HepG2 (cell line): Measurements from ENCODE around the gene ATN1. TPM values are rescaled to one million over a fixed set of nuclear protein-coding genes. Genes with fewer than 3 reads are reported as not detected.

Experiments used
- ARNT2 ChIP-seq: sonication (generic); formaldehyde crosslinking; IDR thresholded peaks from 2 replicates; pipeline ENCODE4 v1.8.0; 2022; ENCODE audit warnings: mild to moderate bottlenecking, low read depth, missing genetic modification reagents, moderate library complexity
- ATF7-NPFF ChIP-seq: sonication (generic); formaldehyde crosslinking; IDR thresholded peaks from 2 replicates; pipeline ENCODE4 v1.8.1; 2023; ENCODE audit warnings: mild to moderate bottlenecking, low read depth, missing genetic modification reagents, moderate library complexity
- BCL6 ChIP-seq: IDR thresholded peaks from 2 replicates; pipeline ENCODE4 v1.6.1; 2016; ENCODE audit warnings: missing genetic modification reagents, missing compliant biosample characterization
- BORCS8-MEF2B ChIP-seq: sonication (generic); formaldehyde crosslinking; IDR thresholded peaks from 2 replicates; pipeline ENCODE4 v1.8.0; 2022; ENCODE audit warnings: mild to moderate bottlenecking, missing genetic modification reagents
- EHMT2 ChIP-seq: fragments of 200-600 bp; sonication (generic); IDR thresholded peaks from 2 replicates; pipeline ENCODE4 v1.7.0; 2017; ENCODE audit warnings: antibody characterized with exemption, low read depth, low read length, borderline replicate concordance
- ERF ChIP-seq: IDR thresholded peaks from 2 replicates; pipeline ENCODE4 v1.6.1; 2018; ENCODE audit warnings: missing biosample characterization, missing genetic modification reagents
- GATAD2A ChIP-seq: IDR thresholded peaks from 2 replicates; pipeline ENCODE4 v1.6.1; 2016
- HCFC1 ChIP-seq: fragments of 150-350 bp; IDR thresholded peaks from 2 replicates; pipeline ENCODE4 v1.6.1; 2014; ENCODE audit warnings: low read depth, low read length
- HDAC2 ChIP-seq: sonication (generic); formaldehyde crosslinking; IDR thresholded peaks from 2 replicates; pipeline ENCODE4 v1.4.0; 2020; ENCODE audit warnings: missing genetic modification reagents
- KDM4B ChIP-seq: sonication (generic); formaldehyde crosslinking; IDR thresholded peaks from 2 replicates; pipeline ENCODE4 v1.4.0; 2020; ENCODE audit warnings: missing genetic modification reagents
- KLF11 ChIP-seq: IDR thresholded peaks from 2 replicates; pipeline ENCODE4 v1.6.1; 2016; ENCODE audit warnings: missing compliant biosample characterization
- KLF16 ChIP-seq, 2 experiments: sonication (generic) in 1 of 2; formaldehyde crosslinking in 1 of 2; IDR thresholded peaks; 2 replicates each; pipeline versions ENCODE4 v1.6.1 to v1.8.0; 2016 to 2023; ENCODE audit warnings: missing genetic modification reagents in 2 of 2, missing compliant biosample characterization in 1 of 2
- MAF1 ChIP-seq: sonication (generic); formaldehyde crosslinking; IDR thresholded peaks from 2 replicates; pipeline ENCODE4 v1.5.0; 2020; ENCODE audit warnings: missing genetic modification reagents, borderline replicate concordance
- MTA1 ChIP-seq: sonication (generic); formaldehyde crosslinking; IDR thresholded peaks from 2 replicates; pipeline ENCODE4 v1.4.0; 2020; ENCODE audit warnings: missing genetic modification reagents, mild to moderate bottlenecking, borderline replicate concordance
- NR2C2 ChIP-seq: sonication (generic); formaldehyde crosslinking; IDR thresholded peaks from 2 replicates; pipeline ENCODE4 v1.4.0; 2020; ENCODE audit warnings: missing genetic modification reagents, mild to moderate bottlenecking, moderate library complexity, borderline replicate concordance
- PCBP2 ChIP-seq: fragments of 200-400 bp; formaldehyde crosslinking; optimal IDR thresholded peaks from 2 replicates; pipeline ENCODE3; 2018; ENCODE audit warnings: low read length, low read depth; ENCODE audit not compliant: poor library complexity, severe bottlenecking
- PHF20 ChIP-seq: sonication (generic); formaldehyde crosslinking; IDR thresholded peaks from 2 replicates; pipeline ENCODE4 v1.5.0; 2020; ENCODE audit warnings: mild to moderate bottlenecking, missing genetic modification reagents
- POLR2G ChIP-seq: fragments of 200-400 bp; formaldehyde crosslinking; IDR thresholded peaks from 2 replicates; pipeline ENCODE4 v1.6.1; 2018; ENCODE audit warnings: mild to moderate bottlenecking, low read depth, low read length, moderate library complexity
- RNF2 ChIP-seq: fragments of 450-650 bp; conservative IDR thresholded peaks from 2 replicates; pipeline ENCODE4 v1.6.1; 2016; ENCODE audit warnings: low read depth
- SP140L ChIP-seq: sonication (generic); formaldehyde crosslinking; IDR thresholded peaks from 2 replicates; pipeline ENCODE4 v1.4.0; 2020; ENCODE audit warnings: missing genetic modification reagents, borderline replicate concordance
- TARDBP ChIP-seq: sonication (generic); formaldehyde crosslinking; IDR thresholded peaks from 2 replicates; pipeline ENCODE4 v1.8.0; 2022; ENCODE audit warnings: mild to moderate bottlenecking, missing genetic modification reagents
- TEAD2 ChIP-seq: sonication (generic); formaldehyde crosslinking; IDR thresholded peaks from 2 replicates; pipeline ENCODE4 v1.9.0; 2021; ENCODE audit warnings: missing genetic modification reagents
- ZFP82 ChIP-seq: sonication (generic); formaldehyde crosslinking; IDR thresholded peaks from 2 replicates; pipeline ENCODE4 v1.5.1; 2020; ENCODE audit warnings: mild to moderate bottlenecking, missing genetic modification reagents, borderline replicate concordance
- ZNF143 ChIP-seq: sonication (generic); formaldehyde crosslinking; IDR thresholded peaks from 2 replicates; pipeline ENCODE4 v1.4.0; 2020; ENCODE audit warnings: missing genetic modification reagents
- ZNF160 ChIP-seq: sonication (generic); formaldehyde crosslinking; IDR thresholded peaks from 2 replicates; pipeline ENCODE4 v1.8.0; 2022; ENCODE audit warnings: mild to moderate bottlenecking, inconsistent platforms, missing genetic modification reagents
- ZNF530 ChIP-seq: sonication (generic); formaldehyde crosslinking; IDR thresholded peaks from 2 replicates; pipeline ENCODE4 v1.5.0; 2020; ENCODE audit warnings: low read depth, mild to moderate bottlenecking, missing genetic modification reagents
- ZNF589 ChIP-seq: sonication (generic); formaldehyde crosslinking; conservative IDR thresholded peaks from 2 replicates; pipeline ENCODE4 v1.8.0; 2022; ENCODE audit warnings: mild to moderate bottlenecking, moderate library complexity, missing genetic modification reagents
- ZNF619 ChIP-seq: sonication (generic); formaldehyde crosslinking; IDR thresholded peaks from 2 replicates; pipeline ENCODE4 v1.4.0; 2020; ENCODE audit warnings: mild to moderate bottlenecking, missing genetic modification reagents
- ZNF747 ChIP-seq: sonication (generic); formaldehyde crosslinking; IDR thresholded peaks from 2 replicates; pipeline ENCODE4 v1.8.1; 2023; ENCODE audit warnings: missing genetic modification reagents, mild to moderate bottlenecking, borderline replicate concordance
- ZNF839 ChIP-seq: sonication (generic); formaldehyde crosslinking; IDR thresholded peaks from 2 replicates; pipeline ENCODE4 v1.4.0; 2020; ENCODE audit warnings: missing genetic modification reagents, mild to moderate bottlenecking, borderline replicate concordance
- polyA plus RNA-seq, 8 experiments: library from polyadenylated mRNA; depleted of rRNA in 3 of 8; stranded (reverse) in 7 of 8; unstranded in 1 of 8; fragments of >200 nt; fragmentation: Illumina TruSeq in 4 of 8; extraction: Trizol in 4 of 8; gene quantifications; 2 replicates each; pipeline versions ENCODE4 v1.2.1 to v1.2.3, GENCODE V29; 2011 to 2016; ENCODE audit warnings: low read depth in 4 of 8, missing spikeins in 1 of 8, mixed read lengths in 1 of 8; ENCODE audit not compliant: insufficient read depth in 1 of 8
- total RNA-seq, 5 experiments: library from RNA; depleted of rRNA; stranded (reverse); fragments of >200 nt; fragmentation: Illumina TruSeq; extraction: Trizol; gene quantifications; 2 replicates each; pipeline ENCODE4 v1.2.3, GENCODE V29; 2016; ENCODE audit warnings: low read depth in 1 of 5
- TF ChIP-seq, protein P1 (sequence below): sonication (generic); formaldehyde crosslinking; conservative IDR thresholded peaks from 2 replicates; pipeline ENCODE4 v1.8.0; 2022; ENCODE audit warnings: missing genetic modification reagents

The ATN1 gene
- total and polyA plus RNA-seq, 2 of the 13 experiments (the other 11 are each of a cell fraction or from before 2014, with no cell fraction given), result 2.1 to 8.6 TPM

DNA sequence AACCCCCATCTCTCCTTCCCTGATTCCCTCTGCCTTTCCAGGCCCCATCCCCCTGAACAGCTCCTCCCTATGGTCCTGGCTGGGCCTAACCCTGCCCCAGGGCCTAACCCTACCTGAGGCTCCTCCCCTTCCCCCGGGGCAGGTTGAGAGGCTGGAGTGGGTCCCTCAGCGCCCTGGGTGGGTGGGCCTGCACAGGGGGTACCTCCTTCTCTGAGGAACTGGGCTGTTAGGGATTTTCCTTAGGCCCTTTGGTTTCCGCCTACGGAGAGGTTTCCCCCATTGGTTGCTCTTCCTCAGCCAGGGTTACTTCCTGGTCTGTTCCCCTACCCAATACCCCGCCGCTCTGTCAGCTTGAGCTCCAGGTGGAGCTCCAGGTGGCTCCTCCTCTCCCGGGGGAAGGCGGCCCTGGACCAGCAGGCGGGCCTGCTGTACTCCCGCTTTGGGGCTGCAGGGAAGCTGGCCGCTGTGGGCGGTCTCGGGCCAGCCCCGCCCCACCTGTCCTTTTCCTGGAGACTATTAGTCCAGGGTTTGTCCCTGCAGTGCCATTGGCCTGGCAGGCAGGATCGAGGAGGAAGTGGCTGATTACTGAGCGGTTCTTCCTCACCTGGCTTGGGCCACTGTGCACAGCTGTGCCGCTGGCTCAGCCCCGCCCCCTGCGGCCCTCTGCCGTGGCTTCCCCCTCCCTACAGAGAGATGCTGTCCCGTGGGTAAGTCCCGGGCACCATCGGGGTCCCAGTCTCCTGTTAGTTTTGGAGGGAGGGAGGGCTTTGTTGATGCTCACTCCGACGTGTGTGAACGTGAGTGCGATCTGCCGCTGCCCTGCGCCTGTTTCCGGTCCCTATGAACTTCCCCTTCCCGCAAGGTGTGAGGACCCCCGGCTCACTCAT is 18.5 kb downstream of the ATN1 start (continued):
- TF ChIP-seq MTA1 (0 out of 2 replicates have a peak, but pooled peaks have one; percentile 12), GATAD2A (CRISPR knock-in tag) (peak; percentile 47; the same call in 1 of the 2 replicates), ZNF530 (no peak), ARNT2 (CRISPR knock-in tag) (peak; percentile 25; the same call in 1 of the 2 replicates), KLF16 (CRISPR knock-in tag; IDR thresholded peaks at IDR 0.05) (peak in 1 of 2 experiments; percentile 67; a peak in 1 of 4 replicates), ZNF160 (CRISPR knock-in tag) (no peak), PCBP2 (no peak), ZNF619 (CRISPR knock-in tag) (no peak), BCL6 (CRISPR knock-in tag) (peak; percentile 34; the same call in 1 of the 2 replicates), HCFC1 (no peak; the same call in 1 of the 2 replicates), NR2C2 (peak; percentile 19; the same call in 1 of the 2 replicates), EHMT2 (no peak), TARDBP (CRISPR knock-in tag) (no peak), MAF1 (CRISPR knock-in tag) (no peak), ATF7-NPFF (CRISPR knock-in tag) (0 out of 2 replicates have a peak, but pooled peaks have one; percentile 53), SP140L (CRISPR knock-in tag) (no peak), PHF20 (CRISPR knock-in tag) (peak; percentile 81), BORCS8-MEF2B (CRISPR knock-in tag) (no peak), ZNF839 (CRISPR knock-in tag) (no peak), KDM4B (CRISPR knock-in tag) (peak; percentile 76; the same call in 1 of the 2 replicates), ZNF747 (CRISPR knock-in tag) (0 out of 2 replicates have a peak, but pooled peaks have one; percentile 34), ZNF589 (CRISPR knock-in tag) (no peak), ERF (CRISPR knock-in tag) (no peak; the same call in 1 of the 2 replicates), ZNF143 (CRISPR knock-in tag) (no peak), TEAD2 (CRISPR knock-in tag) (no peak), ZFP82 (CRISPR knock-in tag) (no peak), HDAC2 (peak; percentile 48), RNF2 (no peak), KLF11 (CRISPR knock-in tag) (0 out of 2 replicates have a peak, but pooled peaks have one; percentile 25), POLR2G (peak; percentile 88)
- TF ChIP-seq, protein P1, sequence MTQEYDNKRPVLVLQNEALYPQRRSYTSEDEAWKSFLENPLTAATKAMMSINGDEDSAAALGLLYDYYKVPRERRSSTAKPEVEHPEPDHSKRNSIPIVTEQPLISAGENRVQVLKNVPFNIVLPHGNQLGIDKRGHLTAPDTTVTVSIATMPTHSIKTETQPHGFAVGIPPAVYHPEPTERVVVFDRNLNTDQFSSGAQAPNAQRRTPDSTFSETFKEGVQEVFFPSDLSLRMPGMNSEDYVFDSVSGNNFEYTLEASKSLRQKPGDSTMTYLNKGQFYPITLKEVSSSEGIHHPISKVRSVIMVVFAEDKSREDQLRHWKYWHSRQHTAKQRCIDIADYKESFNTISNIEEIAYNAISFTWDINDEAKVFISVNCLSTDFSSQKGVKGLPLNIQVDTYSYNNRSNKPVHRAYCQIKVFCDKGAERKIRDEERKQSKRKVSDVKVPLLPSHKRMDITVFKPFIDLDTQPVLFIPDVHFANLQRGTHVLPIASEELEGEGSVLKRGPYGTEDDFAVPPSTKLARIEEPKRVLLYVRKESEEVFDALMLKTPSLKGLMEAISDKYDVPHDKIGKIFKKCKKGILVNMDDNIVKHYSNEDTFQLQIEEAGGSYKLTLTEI, result no peak
